Stimulated activated CD4-positive, alpha-beta T cell treated with anti-CD3 and anti-CD28 coated beads, Interleukin-12 subunit alpha, Interleukin-12 subunit beta, amount 100 ng/mL, for 24 hours (primary cell): ENCODE data around the gene PTPN13.

Experiments used
- DNase-seq, 2 experiments: peaks; one replicate each; pipeline ENCODE4 v3.0.0-alpha.2; 2020; ENCODE audit warnings: low read depth in 2 of 2

Gene PTPN13, protein sequence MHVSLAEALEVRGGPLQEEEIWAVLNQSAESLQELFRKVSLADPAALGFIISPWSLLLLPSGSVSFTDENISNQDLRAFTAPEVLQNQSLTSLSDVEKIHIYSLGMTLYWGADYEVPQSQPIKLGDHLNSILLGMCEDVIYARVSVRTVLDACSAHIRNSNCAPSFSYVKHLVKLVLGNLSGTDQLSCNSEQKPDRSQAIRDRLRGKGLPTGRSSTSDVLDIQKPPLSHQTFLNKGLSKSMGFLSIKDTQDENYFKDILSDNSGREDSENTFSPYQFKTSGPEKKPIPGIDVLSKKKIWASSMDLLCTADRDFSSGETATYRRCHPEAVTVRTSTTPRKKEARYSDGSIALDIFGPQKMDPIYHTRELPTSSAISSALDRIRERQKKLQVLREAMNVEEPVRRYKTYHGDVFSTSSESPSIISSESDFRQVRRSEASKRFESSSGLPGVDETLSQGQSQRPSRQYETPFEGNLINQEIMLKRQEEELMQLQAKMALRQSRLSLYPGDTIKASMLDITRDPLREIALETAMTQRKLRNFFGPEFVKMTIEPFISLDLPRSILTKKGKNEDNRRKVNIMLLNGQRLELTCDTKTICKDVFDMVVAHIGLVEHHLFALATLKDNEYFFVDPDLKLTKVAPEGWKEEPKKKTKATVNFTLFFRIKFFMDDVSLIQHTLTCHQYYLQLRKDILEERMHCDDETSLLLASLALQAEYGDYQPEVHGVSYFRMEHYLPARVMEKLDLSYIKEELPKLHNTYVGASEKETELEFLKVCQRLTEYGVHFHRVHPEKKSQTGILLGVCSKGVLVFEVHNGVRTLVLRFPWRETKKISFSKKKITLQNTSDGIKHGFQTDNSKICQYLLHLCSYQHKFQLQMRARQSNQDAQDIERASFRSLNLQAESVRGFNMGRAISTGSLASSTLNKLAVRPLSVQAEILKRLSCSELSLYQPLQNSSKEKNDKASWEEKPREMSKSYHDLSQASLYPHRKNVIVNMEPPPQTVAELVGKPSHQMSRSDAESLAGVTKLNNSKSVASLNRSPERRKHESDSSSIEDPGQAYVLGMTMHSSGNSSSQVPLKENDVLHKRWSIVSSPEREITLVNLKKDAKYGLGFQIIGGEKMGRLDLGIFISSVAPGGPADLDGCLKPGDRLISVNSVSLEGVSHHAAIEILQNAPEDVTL (N-terminal part only)

DNA sequence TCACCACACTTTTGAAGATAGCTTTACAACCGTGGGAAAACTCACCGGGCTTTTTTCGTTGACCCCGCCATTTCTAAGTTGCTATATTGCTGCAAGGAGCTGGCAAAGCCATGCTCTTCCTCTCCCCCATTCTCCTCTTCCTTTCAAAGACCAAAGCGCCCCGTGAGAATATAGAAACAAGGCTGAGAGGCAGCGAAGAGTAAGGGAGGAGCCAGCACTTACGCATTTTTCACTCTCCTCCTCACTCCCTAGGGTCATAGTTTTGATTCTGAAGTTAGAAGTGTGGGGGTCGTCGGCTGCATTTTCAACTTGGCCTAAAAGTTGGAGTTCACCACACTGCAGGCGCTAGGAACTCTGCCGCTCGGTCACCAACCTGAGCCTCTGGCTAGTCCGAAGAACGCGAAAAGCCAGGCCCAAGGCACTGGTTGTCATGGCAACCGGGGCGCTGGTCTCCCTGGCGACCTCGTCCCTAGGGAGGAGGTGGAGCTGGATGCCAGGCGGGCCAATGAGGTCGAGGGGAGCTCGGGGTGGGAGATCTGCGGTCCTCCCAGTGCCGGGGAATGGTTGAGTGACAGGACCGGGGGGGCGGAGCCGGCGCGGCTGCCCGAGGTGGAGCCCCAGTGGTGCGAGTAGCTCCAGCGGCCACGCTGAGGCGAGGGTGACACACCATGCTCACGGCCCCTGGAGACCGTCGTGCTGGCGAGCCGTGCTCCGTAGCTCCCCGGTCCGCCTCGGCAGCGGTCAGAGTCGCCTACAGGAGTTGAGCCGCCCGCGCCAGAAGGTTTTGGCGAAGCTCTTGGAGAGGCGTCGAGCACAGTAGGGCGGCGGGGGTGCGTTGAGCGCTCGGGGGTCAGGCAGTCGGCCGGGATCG is at the start of gene PTPN13:
TSS of gene PTPN13 (plus strand) at position 628 of the 871 bp plus-strand sequence. CDS start 40,942 bp downstream, outside the sequence.
- peak; percentile 20 to 64 for DNase-seq

DNA sequence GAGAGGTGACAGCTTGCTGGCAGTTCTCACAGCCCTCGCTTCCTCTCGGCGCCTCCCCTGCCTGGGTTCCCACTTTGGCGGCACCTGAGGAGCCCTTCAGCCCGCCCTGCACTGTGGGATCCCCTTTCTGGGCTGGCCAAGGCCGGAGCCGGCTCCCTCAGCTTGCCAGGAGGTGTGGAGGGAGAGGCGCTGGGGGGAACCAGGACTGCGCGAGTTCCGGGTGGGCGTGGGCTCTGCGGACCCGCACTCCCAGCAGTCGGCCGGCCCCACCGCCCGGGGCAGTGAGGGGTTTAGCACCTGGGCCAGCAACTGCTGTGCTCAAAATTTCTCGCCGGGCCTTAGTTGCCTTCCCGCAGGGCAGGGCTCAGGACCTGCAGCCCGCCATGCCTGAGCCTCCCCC is 47.0 kb upstream of the PTPN13 start:
- DNase-seq: no peak

DNA sequence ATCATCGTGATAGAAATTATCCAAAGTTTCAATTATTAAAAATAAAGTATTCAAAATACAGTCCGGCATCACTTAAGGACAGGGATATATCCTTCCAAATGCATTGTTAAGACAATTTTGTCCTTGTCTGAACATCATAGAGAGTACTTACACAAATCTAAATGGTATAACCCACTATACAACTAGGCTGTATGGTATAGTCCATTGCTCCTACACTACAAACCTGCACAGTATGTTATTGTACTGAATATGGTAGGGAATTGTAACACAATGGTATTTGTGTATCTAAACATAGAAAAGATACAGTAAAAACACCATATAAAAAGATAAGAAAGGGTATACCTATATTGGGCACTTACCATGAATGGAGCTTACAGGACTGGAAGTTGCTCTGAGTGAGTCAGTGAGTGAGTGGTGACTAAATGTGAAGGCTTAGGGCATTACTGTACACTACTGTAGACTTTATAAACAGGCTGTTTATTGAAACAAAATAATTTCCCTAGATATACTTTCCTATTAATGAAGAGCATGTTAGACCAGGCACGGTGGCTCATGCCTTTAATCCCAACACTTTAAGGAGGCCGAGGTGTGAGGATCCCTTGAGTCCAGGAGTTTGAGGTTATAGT is 44.8 kb upstream of the PTPN13 start:
- no peak for DNase-seq

DNA sequence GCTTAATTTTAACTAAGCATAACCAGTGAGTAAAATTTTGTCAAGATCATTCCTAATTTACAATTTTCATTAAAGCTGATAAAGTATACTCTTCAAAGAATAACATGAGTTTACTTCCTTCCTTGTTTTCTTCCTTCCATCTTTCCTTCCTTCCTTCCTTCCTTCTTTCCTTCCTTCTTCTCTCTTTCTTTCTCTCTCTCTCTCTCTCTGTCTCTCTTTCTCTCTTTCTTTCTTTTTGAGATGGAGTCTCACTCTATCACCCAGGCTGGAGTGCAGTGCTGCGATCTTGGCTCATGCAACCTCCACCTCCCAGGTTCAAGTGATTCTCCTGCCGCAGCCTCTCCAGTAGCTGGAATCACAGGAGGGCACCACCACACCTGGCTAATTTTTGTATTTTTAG is 42.7 kb upstream of the PTPN13 start:
- DNase-seq: no peak

DNA sequence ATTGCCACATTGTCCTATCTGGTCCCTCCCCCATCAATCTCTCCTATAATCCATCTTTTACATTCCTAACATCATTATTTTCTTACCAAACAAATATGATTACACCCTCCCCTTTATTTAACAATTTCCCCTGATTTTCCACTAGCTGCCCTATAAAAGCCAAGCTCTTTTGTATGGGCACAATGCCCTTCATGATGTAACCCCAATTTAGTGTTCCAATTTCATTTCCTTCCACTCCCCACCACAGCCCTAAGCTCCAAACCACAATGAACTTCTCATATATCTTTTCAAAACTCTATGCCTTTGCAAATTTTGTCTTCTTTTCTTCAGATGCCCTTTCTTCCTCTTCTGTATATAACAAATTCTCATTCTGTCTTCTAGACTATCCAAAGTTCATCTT is 39.5 kb upstream of the PTPN13 start:
- no peak for DNase-seq

DNA sequence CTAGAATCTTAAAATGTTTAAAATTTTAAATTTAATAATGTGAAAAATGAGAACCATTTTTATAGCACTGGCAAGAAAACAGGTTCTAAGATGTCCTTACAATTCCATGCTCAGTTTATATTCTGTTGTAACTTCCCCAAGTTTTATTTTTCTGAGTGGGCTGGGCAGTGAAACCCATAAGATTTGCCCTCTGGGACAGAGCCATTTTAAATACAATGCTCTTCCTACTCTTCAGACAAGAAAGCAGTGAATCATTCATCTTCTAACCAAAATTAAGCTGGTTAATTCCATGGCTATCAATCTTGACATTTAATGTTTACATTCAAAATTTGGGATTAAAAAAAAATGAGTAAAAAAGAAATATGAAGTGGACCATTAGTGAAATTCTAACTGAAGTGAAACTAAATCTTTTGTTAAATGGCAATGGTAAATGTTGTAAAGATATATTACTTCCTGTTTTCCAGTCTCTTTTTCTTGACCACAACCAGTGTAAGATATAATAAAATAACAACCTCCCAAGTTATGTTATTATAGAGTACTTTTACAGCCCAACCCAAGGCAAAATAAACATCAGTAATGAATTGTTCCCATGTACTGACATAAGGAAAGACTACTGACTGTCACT is 37.2 kb upstream of the PTPN13 start:
- no peak for DNase-seq

DNA sequence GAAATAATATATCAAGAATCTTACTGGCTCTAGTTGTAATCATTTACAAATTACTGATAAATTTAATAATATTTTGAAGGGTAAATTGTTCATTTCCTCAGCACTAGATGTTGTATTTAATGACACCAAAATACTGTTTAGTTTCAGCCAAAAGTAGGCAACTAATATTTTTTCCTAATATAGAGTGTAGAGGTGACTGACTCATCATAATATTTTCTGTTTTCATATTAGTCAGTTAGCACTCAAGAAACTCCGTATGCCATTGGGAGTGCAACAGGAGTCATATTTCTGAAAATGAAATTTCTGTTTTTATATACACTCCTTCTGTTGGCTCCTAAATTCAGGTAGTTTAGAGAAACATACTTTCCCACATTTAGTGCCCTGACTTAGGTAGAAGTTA is 36.6 kb upstream of the PTPN13 start:
- no peak for DNase-seq

DNA sequence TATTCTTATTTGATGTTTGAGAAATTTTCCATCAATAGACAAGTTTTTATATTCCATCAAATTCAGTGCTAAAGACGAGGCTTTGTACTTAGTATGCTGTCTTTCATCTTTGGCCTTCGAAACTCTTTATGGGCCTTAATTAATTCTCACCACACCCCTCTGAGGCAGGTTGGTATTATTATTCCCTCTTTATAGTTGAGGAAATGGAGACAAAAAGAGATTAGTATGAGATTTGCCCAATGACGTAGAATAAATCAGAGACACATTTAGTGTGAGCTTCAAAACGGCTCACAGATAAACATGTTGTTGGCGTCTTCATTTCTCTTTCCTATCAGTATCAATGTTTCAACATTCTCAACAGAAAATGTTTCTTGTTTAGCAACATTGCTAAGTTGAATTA is 35.9 kb upstream of the PTPN13 start:
- no peak for DNase-seq

DNA sequence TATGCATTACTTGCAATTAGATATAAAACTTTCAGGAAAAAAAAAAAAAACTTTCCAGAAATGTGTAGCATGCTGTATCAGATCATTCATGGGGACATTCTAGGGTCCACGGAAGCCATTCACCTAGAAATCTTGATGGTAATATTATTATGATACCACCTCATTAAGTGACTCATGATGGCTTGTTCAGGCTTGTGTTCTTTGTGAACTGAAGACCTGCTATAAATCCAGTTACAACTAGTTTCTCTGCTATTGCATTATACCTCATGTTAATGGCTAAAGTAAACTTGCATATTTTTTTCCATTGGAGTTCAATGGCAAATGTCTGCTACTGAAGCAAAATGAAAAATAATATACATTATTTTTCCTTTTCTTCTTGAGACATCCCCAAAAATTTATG is 35.3 kb upstream of the PTPN13 start:
- DNase-seq: no peak

DNA sequence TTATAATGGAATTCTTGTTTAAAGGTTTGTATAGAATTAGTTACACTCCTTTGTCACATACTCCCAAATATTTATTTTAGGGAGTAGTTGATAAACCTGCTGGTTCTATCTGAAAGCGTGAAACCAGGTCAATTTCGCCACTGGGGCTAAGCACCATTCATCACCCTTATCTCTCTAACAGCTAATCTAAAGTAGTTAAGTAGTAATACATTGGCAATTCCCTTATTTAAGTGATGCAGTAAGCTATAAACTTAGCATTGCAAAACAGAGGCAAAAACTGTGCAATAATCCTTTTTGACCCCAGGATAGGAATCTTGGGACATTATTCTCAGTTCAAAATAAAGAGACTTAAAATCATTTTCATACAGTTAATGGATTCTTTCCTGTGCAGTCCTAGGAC is 33.7 kb upstream of the PTPN13 start:
- DNase-seq: no peak

DNA sequence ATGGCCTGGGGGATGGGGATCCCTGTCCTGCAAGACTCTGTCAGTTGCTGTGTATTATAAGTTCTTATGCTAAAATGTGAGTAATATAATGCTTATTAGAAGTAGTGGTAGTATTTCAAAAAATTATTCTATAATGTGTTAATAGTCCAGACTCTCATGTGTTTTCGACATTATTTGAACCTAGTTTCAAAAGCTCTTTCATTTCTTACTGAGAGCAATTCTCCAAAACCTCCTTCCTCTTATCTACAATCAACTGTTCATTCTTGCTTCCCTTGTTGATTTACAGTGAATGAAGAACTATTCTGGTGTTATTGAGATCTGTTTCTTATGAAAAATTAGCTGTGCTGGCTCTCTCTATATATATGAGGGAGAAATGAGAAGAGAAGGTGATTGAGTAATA is 32.9 kb upstream of the PTPN13 start:
- DNase-seq: no peak

DNA sequence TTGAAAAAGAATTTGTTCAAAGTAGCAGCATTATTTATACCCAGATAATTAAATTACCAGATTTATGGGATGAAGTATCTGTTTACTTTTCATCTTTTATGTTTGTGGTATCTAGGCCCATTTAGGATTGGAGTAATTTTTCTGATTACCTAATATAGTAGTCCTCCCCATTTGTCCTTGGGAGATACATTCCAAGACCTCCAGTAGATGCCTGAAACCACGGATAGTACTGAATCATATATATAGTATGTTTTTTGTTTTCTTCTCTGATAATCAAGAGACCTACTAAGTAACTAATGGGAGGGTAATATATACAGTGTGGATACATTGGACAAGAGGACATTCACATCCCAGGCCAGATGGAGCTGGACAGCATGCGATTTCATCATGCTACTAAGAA is 30.7 kb upstream of the PTPN13 start:
- DNase-seq: no peak

DNA sequence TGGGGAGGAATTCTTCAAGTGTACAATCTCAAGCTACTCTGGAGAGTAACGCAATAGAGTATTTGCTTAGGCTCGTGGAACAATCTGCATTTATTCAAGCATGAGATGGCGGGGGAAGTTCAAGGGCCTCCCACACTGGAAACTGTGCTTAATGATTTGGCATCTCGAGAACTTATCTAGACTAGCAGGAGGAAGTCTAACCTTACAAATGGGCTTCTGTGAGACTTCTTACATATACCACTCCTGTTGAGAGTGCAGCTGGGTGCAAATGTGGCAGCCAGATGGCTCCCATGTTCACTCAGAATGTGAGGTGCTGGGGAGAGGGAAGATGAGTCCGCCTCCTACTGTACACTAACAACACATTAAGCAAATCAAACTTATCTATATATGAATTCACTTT is 29.3 kb upstream of the PTPN13 start:
- DNase-seq: no peak

DNA sequence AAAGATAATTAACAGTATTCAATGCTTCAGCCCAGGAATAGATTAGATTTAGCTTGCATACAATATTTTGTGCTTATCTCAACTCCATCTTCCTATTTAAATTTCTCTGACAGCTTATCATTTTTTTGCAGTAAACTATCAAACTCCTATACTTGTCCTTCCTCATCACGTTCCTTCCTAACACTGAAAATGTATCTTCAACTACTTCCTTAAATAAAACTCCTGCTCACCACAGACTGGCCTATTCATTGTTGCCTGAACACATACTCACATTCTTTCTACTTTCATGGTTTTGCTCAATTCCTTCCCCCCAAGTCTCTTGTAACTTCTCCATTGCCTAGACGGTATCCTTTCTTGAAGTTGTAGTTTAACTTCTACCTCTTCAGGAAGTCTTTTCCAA is 28.5 kb upstream of the PTPN13 start:
- DNase-seq: no peak

DNA sequence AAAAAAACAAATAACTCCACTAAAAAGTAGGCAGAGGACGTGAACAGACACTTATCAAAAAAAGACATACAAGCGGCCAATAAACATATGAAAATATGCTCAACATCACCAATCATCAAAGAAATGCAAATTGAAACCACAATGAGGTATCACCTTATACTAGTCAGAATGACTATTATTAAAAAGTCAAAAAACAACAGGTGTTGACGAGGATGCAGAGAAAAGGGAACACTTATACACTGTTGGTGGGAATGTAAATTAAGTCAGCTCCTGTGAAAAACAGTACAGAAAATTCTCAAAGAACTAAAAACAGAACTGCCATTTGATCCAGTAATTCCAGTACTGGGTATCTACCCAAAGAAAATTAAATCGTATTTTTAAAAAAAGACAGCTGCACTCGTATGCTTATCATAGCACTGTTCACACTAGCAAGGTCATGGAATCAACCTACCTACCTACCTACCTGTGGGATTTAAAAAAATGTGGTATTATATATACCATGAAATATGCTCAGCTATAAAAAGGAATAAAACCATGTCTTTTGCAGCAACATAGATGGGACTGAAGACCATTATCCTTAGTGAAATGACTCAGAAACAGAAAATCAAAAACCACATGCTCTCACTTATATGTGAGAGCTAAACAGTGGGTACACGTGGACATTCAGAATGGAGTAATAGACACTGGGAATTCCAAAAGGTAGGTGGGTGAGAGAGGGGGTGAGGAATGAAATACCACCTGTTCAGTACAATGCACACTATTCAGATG is 24.8 kb upstream of the PTPN13 start:
- no peak for DNase-seq

DNA sequence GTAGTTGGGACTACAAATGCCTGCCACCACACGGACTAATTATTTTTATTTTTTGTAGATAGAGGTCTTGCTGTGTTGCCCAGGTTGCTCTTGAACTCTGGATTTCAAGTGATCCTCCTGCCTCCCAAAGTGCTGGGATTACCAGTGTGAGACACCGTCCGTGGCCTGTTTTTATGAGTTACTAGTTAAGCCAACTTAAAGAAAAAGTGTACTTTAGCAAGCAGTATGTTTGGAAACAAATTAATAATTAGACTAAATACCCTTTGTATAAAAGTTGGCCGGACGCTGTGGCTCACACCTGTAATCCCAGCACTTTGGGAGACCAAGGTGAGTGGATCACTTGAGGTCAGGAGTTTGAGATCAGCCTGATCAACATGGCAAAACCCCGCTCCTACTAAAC is 14.2 kb upstream of the PTPN13 start:
- DNase-seq: no peak

DNA sequence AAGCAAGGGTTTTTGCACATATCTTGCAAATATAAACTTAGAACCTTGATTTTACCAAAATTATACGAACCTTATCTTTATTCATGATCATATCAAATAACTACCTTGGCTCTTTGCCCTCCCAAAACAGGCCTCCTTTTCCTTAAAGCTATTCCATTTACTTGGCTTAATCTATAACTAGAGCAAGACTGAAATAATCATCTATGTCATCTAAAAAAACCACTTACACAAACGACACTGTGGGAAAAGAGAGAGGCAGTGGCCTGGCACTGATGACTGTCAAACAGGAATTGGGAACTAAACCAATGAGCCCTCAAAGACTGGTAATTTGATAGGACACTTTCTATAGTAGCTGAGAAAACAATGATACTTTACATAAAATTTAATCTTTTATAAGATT is 11.7 kb upstream of the PTPN13 start:
- DNase-seq: no peak

DNA sequence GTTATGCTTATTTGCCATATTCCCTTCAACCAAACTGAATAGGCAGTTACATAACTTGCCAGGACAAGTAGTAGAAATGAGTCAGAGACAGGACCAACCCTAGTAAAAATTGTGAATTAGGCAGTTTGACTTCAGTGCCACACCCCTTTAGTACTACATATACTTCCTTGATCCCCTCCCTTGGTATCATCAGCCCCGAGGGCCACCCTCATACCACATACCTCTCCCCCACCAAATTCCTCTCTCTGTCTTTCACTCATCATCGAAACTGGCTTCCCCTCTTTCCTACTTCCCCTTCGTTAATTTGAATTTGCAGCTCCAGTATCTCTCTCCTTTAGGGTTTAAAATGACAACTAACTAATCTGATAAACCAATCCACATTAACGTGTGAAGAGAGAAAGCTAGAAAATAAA is 7.9 kb upstream of the PTPN13 start:
- no peak for DNase-seq

DNA sequence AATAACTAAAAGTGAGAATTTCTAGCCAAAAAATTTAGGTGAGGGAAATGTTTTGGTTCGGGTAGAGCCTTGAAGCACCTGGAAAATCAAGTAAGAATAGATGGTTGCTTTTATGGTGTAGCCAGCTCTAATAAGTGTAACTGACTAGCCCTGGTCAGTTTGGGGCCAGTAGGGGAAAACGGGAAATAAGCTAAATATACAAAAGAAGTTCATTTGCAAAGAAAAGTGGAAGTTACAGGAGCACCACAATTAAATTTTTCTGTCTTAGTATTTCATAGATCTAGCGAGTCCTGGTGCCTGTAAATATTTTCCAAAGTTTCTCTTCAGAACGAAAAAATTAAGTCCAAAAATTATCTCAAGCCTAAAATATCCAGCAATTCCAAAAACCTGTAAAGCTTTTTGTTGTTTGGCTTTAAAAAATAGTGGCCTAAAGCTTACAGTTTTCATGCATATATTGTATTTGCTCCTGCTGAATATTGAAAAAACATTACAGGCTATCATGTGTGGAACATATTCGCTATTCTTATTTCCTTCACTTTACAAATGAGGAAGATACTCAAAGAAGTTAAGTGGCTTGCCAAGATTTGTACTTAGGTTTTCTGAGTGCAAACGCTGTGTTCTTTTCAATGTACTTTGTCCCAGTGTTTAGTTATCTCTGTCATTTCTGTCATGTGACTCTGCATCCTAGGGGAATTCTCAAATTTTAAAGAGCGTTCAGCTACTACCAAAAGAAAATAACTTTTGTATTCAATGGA is 7.3 kb upstream of the PTPN13 start:
- no peak for DNase-seq
